Measurements from ENCODE around the gene STK32C. TPM values are rescaled to one million over a fixed set of nuclear protein-coding genes. Genes with fewer than 3 reads are reported as not detected.

STK32C gene
- total RNA-seq, 1 donor from 2014 or later = 13.0 TPM

DNA sequence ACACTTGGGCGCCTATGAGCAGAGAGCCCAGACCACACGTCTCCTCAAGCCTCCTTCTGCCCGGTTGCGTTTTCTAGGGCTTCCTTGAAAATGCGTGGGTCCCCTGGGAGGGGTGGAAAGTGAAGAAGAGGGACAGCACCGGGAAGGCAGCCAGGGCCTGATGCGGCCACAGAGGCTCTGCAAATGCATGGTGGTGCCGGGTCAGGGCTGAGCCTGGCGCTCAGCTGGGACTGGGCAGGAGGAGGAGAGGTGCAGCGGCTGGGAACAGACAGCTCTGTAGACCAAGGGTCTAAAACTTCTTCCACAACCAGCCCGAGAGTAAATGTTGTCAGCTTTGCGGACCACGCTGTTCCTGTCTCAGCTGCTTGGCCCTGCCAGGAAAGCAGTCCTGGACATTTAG lies 119.4 kb downstream of the STK32C start:
- H3K4me3 ChIP-seq (ENCODE audit: low read depth, low read length) = no peak overlapping the region
- DNase-seq (ENCODE audit: low read depth) = no peak
- TF ChIP-seq, protein P1, sequence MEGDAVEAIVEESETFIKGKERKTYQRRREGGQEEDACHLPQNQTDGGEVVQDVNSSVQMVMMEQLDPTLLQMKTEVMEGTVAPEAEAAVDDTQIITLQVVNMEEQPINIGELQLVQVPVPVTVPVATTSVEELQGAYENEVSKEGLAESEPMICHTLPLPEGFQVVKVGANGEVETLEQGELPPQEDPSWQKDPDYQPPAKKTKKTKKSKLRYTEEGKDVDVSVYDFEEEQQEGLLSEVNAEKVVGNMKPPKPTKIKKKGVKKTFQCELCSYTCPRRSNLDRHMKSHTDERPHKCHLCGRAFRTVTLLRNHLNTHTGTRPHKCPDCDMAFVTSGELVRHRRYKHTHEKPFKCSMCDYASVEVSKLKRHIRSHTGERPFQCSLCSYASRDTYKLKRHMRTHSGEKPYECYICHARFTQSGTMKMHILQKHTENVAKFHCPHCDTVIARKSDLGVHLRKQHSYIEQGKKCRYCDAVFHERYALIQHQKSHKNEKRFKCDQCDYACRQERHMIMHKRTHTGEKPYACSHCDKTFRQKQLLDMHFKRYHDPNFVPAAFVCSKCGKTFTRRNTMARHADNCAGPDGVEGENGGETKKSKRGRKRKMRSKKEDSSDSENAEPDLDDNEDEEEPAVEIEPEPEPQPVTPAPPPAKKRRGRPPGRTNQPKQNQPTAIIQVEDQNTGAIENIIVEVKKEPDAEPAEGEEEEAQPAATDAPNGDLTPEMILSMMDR (conservative IDR thresholded peaks at IDR 0.05; ENCODE audit: low read depth, low read length) = no peak

DNA sequence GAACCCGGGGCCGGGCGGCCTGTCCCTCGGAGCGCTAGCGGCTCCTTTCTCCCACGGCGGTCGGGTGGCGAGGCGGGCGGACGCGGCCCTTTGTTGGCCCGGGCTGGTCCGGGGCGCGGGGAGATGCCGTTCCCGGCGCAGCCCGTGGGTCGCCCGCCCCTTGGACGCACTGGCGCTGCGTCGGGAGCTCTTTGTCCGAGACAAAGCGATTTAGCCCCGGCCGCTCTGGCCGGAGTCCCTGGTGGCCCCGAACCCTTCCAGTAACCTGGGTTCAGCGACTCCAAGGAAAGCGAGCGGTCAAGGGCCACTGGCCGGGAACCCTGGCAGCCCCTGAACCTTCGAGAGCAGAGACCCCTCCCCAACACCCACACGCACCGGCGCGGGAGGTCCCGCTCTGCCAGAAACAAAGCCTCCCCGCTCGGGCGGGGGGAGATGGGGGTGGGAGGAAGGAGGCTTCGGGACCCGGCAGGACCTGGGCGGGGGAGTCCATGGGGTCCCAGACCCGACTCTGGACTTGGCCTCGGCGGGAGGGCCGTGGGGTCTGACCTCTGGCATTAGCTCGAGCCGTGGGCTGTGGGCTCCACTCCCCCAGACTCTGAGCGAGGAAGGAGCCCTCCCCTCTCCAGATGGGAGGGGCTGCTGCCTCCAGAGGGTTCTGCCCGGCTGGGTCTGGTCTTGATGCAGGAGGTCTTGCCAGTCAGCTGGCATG lies 120.2 kb downstream of the STK32C start:
- TF ChIP-seq, protein P1 (conservative IDR thresholded peaks at IDR 0.05; ENCODE audit: low read depth, low read length) = no peak
- H3K4me3 ChIP-seq (ENCODE audit: low read depth, low read length) = no peak overlapping the region
- DNase-seq (ENCODE audit: low read depth) = no peak

DNA sequence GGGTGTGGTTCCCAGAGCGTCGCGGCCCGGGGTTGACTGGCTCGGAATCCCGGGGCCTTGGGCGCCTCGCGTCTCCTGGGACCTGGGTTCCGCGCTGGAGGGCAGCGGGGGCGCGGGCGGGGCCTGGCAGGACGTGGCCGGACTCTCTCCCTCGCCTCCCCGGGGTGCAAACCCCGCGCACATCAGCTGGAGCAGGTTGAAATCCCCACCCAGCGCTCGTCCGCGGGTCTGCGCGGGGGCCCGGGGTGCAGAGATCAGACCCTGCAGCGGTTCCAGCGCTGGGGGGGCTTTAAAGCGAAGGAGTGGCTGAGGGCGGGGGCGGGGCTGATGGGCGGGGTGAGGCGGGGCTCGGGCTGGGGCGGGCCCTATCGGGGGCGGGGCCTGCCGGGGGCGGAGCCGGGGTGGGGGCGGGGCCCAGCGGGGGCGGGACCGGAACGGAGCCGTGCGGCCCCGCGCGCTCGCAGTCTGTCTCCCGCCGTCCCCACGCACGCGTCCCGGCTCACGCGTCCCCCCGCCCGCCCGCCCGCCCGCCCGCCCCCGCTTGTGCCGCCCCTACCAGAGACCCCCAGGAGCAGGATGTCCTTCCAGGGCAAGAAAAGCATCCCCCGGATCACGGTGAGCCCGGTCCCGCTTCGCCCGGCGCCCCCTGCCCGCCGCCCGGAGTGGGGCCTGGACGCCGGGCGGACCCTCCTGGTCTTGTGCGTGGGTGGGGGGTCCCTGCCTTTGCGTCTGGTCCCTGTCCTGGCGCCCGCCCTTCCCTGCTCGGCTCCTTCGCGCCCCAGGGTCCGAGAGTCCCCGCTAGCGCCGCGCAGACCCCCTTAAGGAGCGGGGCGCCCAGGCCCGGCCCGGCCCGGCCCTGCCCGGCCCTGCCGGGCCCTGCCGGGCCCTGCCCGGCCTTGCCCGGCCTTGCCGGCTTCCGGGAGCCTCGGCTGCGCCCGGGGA lies 121.0 kb downstream of the STK32C start, which contains the start of gene DPYSL4:
DPYSL4 (plus strand) TSS at position 461 of the 942 bp plus-strand sequence; CDS start at position 577, 116 bp downstream.
- TF ChIP-seq, protein P1 (conservative IDR thresholded peaks at IDR 0.05; ENCODE audit: low read depth, low read length) = no peak
- peak within 1 kb of the TSS; percentile 22 for H3K4me3 ChIP-seq (ENCODE audit: low read depth, low read length)
- DNase-seq (ENCODE audit: low read depth) = no peak

DNA sequence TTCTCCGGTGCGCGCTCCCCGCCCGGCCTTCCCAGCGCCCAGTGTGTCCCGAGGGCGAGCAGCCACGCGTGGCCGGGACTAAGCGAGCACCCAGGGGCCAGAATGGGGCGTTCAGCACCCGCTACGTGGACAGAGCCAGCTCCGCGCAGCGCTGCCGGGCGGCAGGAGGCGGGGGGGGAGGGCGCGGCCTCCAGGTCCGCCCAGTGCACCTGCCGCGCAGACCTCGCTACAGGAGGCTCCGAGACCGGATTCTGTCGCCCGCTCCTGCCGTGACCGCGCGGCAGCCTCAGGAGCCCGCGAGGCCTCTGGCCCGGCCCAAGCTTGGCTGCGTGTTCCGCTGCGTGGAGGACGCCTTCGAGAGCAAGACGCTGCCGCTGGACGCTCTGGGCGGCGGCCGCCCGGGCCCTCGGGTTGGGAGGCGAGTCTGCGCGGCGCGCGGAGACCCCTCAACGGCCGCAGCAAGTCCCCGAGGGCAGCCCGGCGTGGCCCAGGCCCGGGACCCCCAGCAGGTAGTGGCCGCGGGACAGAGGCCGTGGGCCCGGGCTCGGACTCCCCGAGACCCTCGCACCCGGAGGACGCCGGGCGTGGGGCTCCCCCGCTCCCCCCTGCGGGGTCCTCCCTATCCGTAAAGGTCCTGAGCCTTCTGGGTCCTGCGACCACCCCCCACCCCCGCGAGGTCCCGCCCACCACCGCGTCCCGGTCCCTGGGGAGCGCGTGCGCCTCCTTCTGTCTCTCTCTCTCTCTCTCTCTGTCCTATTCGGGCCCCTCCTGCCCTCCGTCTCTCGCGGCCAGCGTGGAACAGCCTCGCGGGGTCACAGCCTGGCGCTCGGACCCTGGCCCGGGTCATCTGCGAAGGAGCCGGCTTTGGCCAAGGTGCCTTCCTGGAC lies 121.9 kb downstream of the STK32C start:
- TF ChIP-seq, protein P1 (conservative IDR thresholded peaks at IDR 0.05; ENCODE audit: low read depth, low read length) = no peak
- peak overlapping the region; percentile 22 for H3K4me3 ChIP-seq (ENCODE audit: low read depth, low read length)
- no peak for DNase-seq (ENCODE audit: low read depth)

DNA sequence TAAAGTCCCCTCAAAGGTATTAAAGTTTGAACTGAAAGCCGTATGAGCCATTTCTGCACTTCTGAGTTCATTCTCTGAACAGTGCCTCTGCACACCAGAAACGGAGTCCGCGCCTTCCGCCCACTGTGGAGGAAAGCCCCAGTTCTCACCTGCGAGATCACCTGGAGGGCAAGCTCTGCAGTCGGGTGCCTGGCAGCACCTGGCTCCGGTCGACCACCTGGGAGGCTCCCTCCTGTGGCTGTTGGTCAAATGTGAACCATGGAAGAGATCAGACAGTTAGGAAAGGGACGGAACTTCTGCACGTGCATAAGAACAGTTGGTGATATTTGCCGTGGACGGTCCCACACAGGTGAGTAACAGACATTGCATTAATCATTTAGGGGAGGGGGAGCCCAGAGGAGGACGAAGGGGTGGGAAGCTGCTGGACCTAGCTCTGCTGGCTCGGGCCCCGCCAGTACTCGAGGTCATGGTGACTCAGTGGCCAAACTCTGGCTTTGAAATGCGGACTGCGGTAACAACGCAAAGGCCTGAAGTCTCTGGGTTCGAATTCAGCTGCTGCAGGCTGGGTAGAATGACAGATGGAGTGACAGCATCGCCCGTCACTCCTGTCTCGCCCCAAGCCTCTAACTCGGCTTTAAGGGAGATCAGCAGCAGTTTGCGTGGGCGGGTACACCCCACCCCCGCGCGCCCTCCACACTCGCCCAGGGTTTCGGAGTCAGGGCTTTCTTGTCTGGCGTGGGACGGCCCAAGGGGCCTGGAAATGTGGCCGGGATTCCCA lies 122.7 kb downstream of the STK32C start:
- TF ChIP-seq, protein P1 (conservative IDR thresholded peaks at IDR 0.05; ENCODE audit: low read depth, low read length) = no peak
- no peak overlapping the region for H3K4me3 ChIP-seq (ENCODE audit: low read depth, low read length)
- DNase-seq (ENCODE audit: low read depth) = no peak

DNA sequence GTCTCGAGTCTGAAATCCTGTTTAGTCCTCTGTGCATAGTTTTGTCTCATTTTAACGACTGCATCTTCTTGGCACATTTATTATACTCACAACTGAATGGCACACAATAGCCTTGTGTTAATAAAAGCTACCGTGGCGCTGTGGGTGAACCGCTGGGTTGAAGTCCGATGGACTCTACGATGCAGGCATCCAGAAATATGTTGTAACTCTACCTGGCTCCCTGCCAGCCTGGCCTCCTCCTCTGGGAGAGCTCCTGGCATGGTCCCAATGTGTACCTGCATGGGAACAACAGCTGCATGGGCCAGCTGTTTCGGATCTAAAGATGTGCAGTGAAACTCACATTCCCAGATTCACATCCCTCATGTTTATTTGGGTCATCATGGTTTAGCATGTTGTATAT lies 124.7 kb downstream of the STK32C start:
- no peak overlapping the region for H3K4me3 ChIP-seq (ENCODE audit: low read depth, low read length)
- no peak for DNase-seq (ENCODE audit: low read depth)
- TF ChIP-seq, protein P1 (conservative IDR thresholded peaks at IDR 0.05; ENCODE audit: low read depth, low read length) = no peak
